Peyer's patch (tissue), 4 donors: ENCODE data around the gene PODXL2.

Experiments
- POLR2A ChIP-seq, 2 donors: fragments of 450-650 bp; IDR thresholded peaks; one replicate each; pipeline ENCODE4 v1.5.1; 2017; ENCODE audit warnings: antibody characterized with exemption in 2 of 2, mild to moderate bottlenecking in 2 of 2, moderate library complexity in 2 of 2
- TF ChIP-seq, protein P1 (sequence below), 6 experiments: fragments of 450-650 bp in 4 of 6; fragments of 200-600 bp in 2 of 6; sonication (generic) in 1 of 6; IDR thresholded peaks; one replicate each; pipeline ENCODE4 v1.5.1; 2017 to 2019; ENCODE audit warnings: antibody characterized with exemption in 6 of 6, mild to moderate bottlenecking in 3 of 6, moderate library complexity in 1 of 6

GRCh38 chr3:127707851-127708411 is 78.9 kb downstream of the PODXL2 start:
- TF ChIP-seq, protein P1, sequence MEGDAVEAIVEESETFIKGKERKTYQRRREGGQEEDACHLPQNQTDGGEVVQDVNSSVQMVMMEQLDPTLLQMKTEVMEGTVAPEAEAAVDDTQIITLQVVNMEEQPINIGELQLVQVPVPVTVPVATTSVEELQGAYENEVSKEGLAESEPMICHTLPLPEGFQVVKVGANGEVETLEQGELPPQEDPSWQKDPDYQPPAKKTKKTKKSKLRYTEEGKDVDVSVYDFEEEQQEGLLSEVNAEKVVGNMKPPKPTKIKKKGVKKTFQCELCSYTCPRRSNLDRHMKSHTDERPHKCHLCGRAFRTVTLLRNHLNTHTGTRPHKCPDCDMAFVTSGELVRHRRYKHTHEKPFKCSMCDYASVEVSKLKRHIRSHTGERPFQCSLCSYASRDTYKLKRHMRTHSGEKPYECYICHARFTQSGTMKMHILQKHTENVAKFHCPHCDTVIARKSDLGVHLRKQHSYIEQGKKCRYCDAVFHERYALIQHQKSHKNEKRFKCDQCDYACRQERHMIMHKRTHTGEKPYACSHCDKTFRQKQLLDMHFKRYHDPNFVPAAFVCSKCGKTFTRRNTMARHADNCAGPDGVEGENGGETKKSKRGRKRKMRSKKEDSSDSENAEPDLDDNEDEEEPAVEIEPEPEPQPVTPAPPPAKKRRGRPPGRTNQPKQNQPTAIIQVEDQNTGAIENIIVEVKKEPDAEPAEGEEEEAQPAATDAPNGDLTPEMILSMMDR (IDR thresholded peaks at IDR 0.05) = no peak
- no peak for TF ChIP-seq POLR2A (IDR thresholded peaks at IDR 0.05)
